T follicular helper cell (primary cell): Measurements from ENCODE around the gene LIAS.
"Not testable (repeated sequence)": the region's sequence is repeated elsewhere in the genome, so short reads cannot be mapped to it uniquely, and the experiment has no call there.

Experiments
- DNase-seq: peaks from one replicate; pipeline ENCODE4 v3.0.0-alpha.2; 2020; ENCODE audit warnings: low read depth

LIAS gene

GRCh38 chr4:39452860-39453587, 5.8 kb upstream of the LIAS start:
- DNase-seq, result no peak

GRCh38 chr4:39453738-39454137, 5.1 kb upstream of the LIAS start:
- no peak for DNase-seq

DNA sequence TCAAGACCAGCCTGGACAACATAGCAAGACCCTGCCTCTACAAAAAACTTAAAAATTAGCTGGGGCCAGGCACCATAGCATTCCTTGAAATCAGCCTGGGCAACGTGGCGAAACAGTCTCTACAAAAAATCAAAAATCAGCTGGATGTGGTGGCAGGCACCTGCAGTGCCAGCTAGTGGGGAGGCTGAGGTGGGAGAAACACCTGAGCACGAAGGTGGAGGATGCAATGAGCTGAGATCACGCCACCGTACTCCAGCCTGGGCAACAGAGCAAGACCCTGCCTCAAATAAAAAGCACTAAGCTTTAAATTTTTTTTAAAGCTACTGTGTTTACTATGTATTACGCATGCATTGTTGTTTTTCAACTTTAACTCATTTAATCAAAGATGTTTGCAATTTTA, 3.4 kb upstream of the LIAS start:
- no peak for DNase-seq

DNA sequence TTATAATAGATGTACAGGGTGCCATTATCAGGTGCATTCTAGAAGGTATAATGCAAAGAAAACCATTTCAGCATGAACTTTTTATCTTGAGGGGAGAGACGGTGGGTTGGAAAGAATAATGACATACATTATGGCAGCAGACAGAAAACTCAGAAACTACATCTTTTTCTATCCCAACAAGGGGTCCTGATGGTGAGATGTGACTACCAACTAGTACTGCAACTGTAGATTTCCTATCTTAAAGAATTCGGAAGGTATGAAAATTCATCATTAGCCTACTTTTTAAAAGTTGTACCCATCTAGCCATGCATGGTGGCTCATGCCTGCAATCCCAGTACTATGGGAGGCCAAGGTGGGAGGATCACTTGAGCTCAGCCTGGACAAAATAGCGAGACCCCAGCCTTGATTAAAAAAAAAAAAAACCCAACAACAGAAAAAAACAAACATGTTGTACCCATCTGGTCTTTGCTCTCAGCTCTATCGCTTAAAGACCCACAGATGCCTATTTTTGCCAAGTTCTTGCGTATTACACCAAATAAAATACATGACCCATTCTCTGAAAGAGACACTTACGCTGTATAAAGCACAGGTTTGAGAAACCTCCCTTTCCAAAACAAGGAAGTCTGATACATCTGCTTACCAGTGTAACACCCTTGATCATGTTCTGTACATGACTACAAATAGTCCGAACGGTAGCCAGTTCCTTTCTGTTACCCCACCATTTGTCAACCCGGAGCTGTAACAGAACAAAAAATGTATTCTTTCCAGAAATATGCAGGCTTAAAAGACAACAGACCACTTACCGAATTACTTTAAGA, 1.7 kb upstream of the LIAS start:
- no peak for DNase-seq

DNA sequence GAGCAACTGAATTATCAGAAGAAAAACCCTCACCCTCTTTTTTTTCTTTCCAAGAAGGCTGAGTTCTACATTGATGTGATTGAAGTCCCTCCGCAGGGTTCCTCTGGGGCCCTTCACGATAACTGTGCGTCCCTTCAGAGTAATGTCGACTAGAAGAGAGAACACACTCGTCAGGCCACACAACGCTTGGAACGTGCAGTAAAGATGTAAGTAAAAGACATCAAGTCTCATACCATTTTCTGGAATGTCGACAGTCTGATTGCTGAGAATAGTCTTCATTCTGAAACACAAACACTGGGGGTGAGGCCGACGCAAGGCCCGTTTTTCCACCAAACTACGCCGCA, 723 bp upstream of the LIAS start:
- not testable (repeated sequence) for DNase-seq

DNA sequence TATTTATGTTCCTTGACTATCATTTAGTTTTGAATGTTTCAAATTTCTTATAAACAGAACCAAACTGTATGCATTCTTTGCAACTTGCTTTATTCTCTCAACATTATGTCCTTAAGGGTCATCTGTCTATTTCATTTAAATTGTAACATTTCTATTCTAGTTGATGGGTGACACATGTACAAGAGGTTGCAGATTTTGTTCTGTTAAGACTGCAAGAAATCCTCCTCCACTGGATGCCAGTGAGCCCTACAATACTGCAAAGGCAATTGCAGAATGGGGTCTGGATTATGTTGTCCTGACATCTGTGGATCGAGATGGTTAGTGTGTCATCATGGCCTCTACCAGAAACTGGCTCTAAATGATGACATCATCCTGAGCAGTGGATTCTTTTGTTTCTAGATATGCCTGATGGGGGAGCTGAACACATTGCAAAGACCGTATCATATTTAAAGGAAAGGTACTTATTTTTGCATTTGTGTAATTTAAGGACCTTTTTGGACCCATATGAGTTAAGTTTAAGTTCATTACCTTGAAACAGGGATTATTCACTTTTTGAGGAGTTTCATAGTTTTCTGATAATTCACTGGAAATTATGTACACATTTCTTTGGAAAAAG, 6.1 kb downstream of the LIAS start:
- no peak for DNase-seq

- no peak for DNase-seq
These were observed 7.9 kb downstream of the LIAS start for GRCh38 chr4:39466747-39467146.

DNA sequence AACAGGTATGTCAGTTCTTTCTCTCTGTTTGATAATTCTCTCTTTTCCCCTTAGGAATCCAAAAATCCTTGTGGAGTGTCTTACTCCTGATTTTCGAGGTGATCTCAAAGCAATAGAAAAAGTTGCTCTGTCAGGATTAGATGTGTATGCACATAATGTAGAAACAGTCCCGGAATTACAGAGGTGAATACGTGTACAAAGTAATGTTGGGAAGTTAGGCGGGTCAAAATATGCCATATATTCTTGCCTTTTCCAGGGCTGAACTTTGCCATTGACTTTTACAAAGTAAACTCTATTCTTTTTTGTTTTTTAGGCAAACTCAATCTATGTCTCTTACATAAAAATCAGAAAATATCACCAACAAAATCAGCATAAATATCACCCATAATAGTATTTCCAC, 8.6 kb downstream of the LIAS start:
- DNase-seq, result no peak

- no peak for DNase-seq
These were observed 10.7 kb downstream of the LIAS start for GRCh38 chr4:39469429-39470077.

DNA sequence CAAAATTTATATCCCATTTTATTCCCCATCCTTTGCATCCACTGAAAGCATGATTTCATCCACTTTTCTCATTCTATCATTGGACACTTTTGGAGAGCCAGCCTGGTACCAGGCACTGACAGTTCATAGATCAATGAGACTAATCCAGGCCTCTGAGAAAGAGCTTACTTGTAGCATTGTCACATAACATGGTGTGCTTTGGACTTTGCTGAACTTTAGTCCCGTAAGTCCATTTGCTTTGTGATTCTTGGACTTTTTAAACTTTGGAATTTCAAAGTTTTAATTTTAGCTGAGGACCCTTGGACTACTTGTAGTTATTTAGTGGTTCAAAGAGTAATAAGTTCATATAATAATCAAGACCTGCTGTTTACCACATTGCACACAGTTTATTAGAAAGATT, 11.5 kb downstream of the LIAS start:
- DNase-seq, result no peak

- no peak for DNase-seq
These were observed 13.5 kb downstream of the LIAS start for GRCh38 chr4:39472396-39472795.

- DNase-seq, result no peak
These were observed 17.5 kb downstream of the LIAS start for GRCh38 chr4:39476187-39476895.

DNA sequence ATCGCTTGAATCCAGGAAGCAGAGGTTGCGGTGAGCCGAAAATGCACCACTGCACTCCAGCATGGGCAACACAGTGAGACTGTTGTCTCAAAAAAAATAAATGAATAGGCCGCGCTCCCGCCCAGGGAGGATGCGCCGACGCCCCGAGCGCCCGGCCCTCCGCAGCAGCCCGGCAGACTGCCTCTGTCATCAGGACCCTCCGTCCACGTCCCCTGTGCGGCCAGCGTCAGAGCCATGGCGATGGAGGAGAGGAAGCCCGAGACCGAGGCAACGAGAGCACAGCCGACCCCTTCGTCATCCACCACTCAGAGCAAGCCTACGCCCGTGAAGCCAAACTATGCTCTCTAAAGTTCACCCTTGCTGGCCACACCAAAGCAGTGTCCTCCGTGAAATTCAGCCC, 21.4 kb downstream of the LIAS start:
- DNase-seq, result no peak

GRCh38 chr4:39480902-39481695, 22.2 kb downstream of the LIAS start:
- no peak for DNase-seq

GRCh38 chr4:39484582-39485272, 25.9 kb downstream of the LIAS start:
- no peak for DNase-seq

DNA sequence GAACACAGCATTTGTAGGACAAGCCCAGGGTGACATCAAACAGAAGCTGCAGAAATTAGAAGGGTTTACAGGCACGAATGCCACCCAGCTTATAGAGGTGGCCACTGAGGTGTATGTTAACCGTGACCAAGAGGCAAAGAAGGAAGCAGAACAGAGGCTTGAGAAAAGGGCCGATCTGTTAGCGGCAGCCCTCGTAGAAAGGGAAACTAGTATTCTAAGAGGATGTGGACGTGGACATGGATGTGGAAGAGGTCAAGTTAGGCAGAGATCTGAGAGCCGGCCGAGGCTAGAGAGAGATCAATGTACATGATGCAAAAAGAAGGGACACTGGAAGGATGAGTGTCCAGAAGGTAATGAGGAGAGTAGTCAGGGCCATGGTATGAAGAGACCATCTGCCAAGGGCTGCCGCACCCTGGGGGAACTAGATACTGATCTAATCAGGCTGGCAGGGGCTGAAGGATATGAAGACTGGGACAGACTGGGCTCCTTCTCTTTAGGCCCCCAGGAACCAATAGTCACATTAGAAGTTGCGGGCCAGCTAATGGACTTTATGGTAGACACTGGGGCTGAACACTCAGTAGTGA, 27.5 kb downstream of the LIAS start:
- no peak for DNase-seq

DNA sequence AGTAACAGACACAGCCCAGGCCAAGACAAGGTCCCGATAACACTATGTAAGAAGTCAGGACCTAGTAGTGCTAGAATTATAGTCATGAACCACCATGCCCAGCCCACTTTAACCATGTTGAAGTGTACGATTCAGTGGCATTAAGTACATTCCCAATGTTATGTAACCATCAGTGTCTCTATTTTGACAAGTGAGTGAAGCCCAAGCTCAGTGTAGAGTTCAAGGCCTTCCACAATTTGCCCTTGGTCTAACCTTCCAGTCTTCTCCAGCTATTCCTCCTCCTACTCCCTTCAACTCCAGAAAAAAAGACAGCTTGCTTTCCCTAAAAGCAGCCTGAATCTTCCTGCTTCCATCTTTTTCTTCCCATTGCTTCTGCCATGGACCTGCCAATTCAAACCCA, 31.5 kb downstream of the LIAS start:
- DNase-seq, result no peak

- DNase-seq, result no peak
These were observed 35.5 kb downstream of the LIAS start for GRCh38 chr4:39494354-39494753.

- DNase-seq, result no peak
These were observed 36.8 kb downstream of the LIAS start for GRCh38 chr4:39495446-39496213.
